ENCODE results near the gene EGFL6.

- TF ChIP-seq EZH2 (IDR thresholded peaks at IDR 0.05), result no peak
- no peak for TF ChIP-seq POLR2AphosphoS5 (IDR thresholded peaks at IDR 0.05; ENCODE audit: borderline replicate concordance, low read depth, low read length)
Measured at GRCh38 chrX:13590207-13590606, 20.8 kb downstream of the EGFL6 start.

Data from SK-N-MC (cell line).